ENCODE measurements around the gene ZC3H14. TPM values are rescaled to one million over a fixed set of nuclear protein-coding genes. Genes with fewer than 3 reads are reported as not detected.

The ZC3H14 gene
- total RNA-seq, 1 experiment from 2014 or later = 66.2 TPM

DNA sequence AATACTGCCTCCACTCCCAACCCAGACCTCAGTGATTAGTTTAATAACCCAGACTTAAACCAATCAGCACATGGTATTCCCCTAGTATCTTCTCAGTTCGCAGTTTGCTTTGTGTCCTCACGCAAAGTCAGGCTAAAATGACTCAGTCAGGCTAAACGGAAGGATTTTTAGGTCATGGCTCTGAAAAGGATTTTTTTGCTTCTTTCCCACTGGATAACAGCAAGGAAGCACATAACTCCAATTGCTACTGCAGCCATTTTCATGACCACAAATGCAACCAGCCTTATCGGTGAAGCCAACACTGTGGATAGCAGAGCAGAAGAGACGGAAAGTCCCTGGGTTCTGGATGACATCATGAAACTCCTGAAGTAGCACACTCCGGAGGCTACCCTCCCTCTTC is 67.7 kb downstream of the ZC3H14 start:
- Histone ChIP-seq H3K4me2 (ENCODE audit: low read length) (no peak overlapping the region), H3K9me2 (ENCODE audit: insufficient read depth) (no peaks in the 10 kb centered on the region), H2AFZ (ENCODE audit: low read depth, low read length, poor library complexity, severe bottlenecking) (no peak overlapping the region), H3K79me2 (ENCODE audit: insufficient read depth, low read length) (no peaks in the 10 kb centered on the region), H3K9ac (ENCODE audit: low read length) (no peak overlapping the region), H3K27ac (ENCODE audit: low read depth, low read length) (no peak overlapping the region), H3K4me3 (replicated peaks in 1 of 2; ENCODE audit: low read depth in 1 of 2, low read length in 2 of 2) (no peak overlapping the region), H3K4me1 (ENCODE audit: control insufficient read depth in 1 of 2, insufficient read depth in 2 of 2, low read length in 2 of 2) (no peaks in the 10 kb centered on the region), H3K27me3 (ENCODE audit: insufficient read depth, low read length) (no peaks in the 10 kb centered on the region), H4K20me1 (ENCODE audit: insufficient read depth) (no peaks in the 10 kb centered on the region), H3K9me3 (ENCODE audit: control insufficient read depth in 1 of 2, insufficient read depth in 1 of 2, low read depth in 1 of 2, low read length in 2 of 2) (no peaks in the 10 kb centered on the region), H3K36me3 (ENCODE audit: control insufficient read depth in 1 of 2, insufficient read depth in 2 of 2, low read length in 2 of 2) (no peaks in the 10 kb centered on the region)
- no TSS peak for BruUV-seq (replicated peaks)
- CTCF ChIA-PET = no interaction called here
- POLR2A ChIA-PET = no interaction called here
- DNase-seq (ENCODE audit: low read depth, low spot score) = no peak
- intact Hi-C loops (cut with micrococcal nuclease) = no loop called here
- TF ChIP-seq ZFX (IDR thresholded peaks at IDR 0.05) (no peak), POLR2AphosphoS5 (IDR thresholded peaks at IDR 0.05; ENCODE audit: low read depth, low read length) (no peak), TCF7L2 (IDR thresholded peaks at IDR 0.05; ENCODE audit: borderline replicate concordance, extremely low read depth, insufficient read depth, insufficient read length) (no peak), CEBPB (IDR thresholded peaks at IDR 0.05; ENCODE audit: low read depth) (no peak), SRF (IDR thresholded peaks at IDR 0.05; ENCODE audit: low read depth) (no peak), RAD21 (IDR thresholded peaks at IDR 0.05; ENCODE audit: low read depth) (no peak), EGR1 (IDR thresholded peaks at IDR 0.05; ENCODE audit: low read depth) (no peak), YY1 (IDR thresholded peaks at IDR 0.05; ENCODE audit: extremely low read depth, insufficient replicate concordance, low read depth, low read length) (no peak)
- TF ChIP-seq, protein P1, sequence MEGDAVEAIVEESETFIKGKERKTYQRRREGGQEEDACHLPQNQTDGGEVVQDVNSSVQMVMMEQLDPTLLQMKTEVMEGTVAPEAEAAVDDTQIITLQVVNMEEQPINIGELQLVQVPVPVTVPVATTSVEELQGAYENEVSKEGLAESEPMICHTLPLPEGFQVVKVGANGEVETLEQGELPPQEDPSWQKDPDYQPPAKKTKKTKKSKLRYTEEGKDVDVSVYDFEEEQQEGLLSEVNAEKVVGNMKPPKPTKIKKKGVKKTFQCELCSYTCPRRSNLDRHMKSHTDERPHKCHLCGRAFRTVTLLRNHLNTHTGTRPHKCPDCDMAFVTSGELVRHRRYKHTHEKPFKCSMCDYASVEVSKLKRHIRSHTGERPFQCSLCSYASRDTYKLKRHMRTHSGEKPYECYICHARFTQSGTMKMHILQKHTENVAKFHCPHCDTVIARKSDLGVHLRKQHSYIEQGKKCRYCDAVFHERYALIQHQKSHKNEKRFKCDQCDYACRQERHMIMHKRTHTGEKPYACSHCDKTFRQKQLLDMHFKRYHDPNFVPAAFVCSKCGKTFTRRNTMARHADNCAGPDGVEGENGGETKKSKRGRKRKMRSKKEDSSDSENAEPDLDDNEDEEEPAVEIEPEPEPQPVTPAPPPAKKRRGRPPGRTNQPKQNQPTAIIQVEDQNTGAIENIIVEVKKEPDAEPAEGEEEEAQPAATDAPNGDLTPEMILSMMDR (IDR thresholded peaks at IDR 0.05 in 2 of 3, conservative IDR thresholded peaks at IDR 0.05 in 1 of 3; ENCODE audit: borderline replicate concordance in 1 of 3, insufficient read depth in 1 of 3, low read depth in 2 of 3, low read length in 2 of 3) = no peak
- TF ChIP-seq, protein P2, sequence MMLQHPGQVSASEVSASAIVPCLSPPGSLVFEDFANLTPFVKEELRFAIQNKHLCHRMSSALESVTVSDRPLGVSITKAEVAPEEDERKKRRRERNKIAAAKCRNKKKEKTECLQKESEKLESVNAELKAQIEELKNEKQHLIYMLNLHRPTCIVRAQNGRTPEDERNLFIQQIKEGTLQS (IDR thresholded peaks at IDR 0.05) = no peak
- RAD21 ChIA-PET (ENCODE audit: low non-redundant PET in 1 of 2, low total read pairs in 2 of 2, uncharacterized antibody in 2 of 2, unreplicated experiment in 2 of 2) = no interaction called here
- ATAC-seq = no peak
